GM12891 (cell line): ENCODE measurements around the gene TMPRSS4.

ENCODE experiments used
- PAX5 ChIP-seq: IDR thresholded peaks from 2 replicates; pipeline ENCODE4 v1.6.1; 2011; ENCODE audit warnings: low read length, moderate library complexity, mild to moderate bottlenecking; ENCODE audit not compliant: insufficient read depth, severe bottlenecking
- POLR2A ChIP-seq: IDR thresholded peaks from 2 replicates; pipeline ENCODE4 v1.6.1; 2011; ENCODE audit warnings: low read depth, low read length, control low read depth
- POLR2AphosphoS5 ChIP-seq: IDR thresholded peaks from 2 replicates; pipeline ENCODE4 v1.6.1; 2011; ENCODE audit warnings: low read depth, low read length, control low read depth
- POU2F2 ChIP-seq: IDR thresholded peaks from 2 replicates; pipeline ENCODE4 v1.6.1; 2011; ENCODE audit warnings: low read depth, mild to moderate bottlenecking, control low read depth, low read length, moderate library complexity
- SPI1 ChIP-seq: IDR thresholded peaks from 2 replicates; pipeline ENCODE4 v1.6.1; 2011; ENCODE audit warnings: low read depth, low read length, control low read depth
- TAF1 ChIP-seq: IDR thresholded peaks from 2 replicates; pipeline ENCODE4 v1.6.1; 2011; ENCODE audit warnings: low read depth, low read length, control low read depth

GRCh38 chr11:118060081-118060661 is 16.7 kb upstream of the TMPRSS4 start:
- no peak for TF ChIP-seq POLR2A
- TF ChIP-seq POLR2AphosphoS5 = no peak
- no peak for TF ChIP-seq TAF1
- TF ChIP-seq SPI1 = no peak
- TF ChIP-seq PAX5 = no peak
- TF ChIP-seq POU2F2 = no peak
